SU-DHL-6 (cell line): ENCODE data around the gene GPR141.

ENCODE experiments used
- EZH2phosphoT487 ChIP-seq: fragments of 200-600 bp; sonication (generic), shearing (Covaris generic); conservative IDR thresholded peaks from 2 replicates; pipeline ENCODE4 v1.6.1; 2018; ENCODE audit warnings: mild to moderate bottlenecking, antibody characterized with exemption, low read length, moderate library complexity, mixed read lengths
- TF ChIP-seq, protein P1 (sequence below): fragments of 200-600 bp; sonication (generic); IDR thresholded peaks from one replicate; pipeline ENCODE4 v1.5.1; 2017; ENCODE audit warnings: antibody characterized with exemption, mild to moderate bottlenecking, low read length, moderate library complexity; ENCODE audit not compliant: insufficient read depth, poor library complexity, severe bottlenecking

GRCh38 chr7:37756797-37757551 is 73.4 kb downstream of the GPR141 start:
- TF ChIP-seq, protein P1, sequence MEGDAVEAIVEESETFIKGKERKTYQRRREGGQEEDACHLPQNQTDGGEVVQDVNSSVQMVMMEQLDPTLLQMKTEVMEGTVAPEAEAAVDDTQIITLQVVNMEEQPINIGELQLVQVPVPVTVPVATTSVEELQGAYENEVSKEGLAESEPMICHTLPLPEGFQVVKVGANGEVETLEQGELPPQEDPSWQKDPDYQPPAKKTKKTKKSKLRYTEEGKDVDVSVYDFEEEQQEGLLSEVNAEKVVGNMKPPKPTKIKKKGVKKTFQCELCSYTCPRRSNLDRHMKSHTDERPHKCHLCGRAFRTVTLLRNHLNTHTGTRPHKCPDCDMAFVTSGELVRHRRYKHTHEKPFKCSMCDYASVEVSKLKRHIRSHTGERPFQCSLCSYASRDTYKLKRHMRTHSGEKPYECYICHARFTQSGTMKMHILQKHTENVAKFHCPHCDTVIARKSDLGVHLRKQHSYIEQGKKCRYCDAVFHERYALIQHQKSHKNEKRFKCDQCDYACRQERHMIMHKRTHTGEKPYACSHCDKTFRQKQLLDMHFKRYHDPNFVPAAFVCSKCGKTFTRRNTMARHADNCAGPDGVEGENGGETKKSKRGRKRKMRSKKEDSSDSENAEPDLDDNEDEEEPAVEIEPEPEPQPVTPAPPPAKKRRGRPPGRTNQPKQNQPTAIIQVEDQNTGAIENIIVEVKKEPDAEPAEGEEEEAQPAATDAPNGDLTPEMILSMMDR = no peak
- no peak for TF ChIP-seq EZH2phosphoT487
